ENCODE results near the gene KCNJ10. TPM values are rescaled to one million over a fixed set of nuclear protein-coding genes. Genes with fewer than 3 reads are reported as not detected.

Gene KCNJ10
- total RNA-seq, 1 experiment from 2014 or later: 0.68 TPM

DNA sequence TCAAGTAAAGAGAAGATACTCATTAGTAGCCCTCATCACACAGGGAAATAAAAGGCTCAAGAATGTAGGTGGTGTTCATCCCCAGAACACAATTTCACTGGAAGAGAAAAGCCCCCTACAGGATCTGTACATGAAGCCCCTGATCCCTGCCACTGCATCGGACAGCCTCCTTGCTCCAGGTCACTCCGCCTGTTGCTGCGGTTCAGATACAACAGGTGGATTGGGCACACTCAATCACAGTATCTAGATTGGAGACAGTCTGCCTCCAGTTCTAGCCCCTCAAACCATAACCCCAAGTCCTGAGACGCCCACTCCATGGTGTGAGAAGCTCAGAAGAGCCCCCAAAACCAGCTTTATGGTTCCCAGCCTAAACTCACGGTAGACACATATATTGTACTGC is 117.0 kb downstream of the KCNJ10 start:
- H3K27me3 Mint-ChIP-seq (ENCODE audit: insufficient read depth, unreplicated experiment): no peaks in the 10 kb centered on the region
- H3K4me3 ChIP-seq (ENCODE audit: low read depth, low read length): no peak overlapping the region
- no peaks in the 10 kb centered on the region for H3K36me3 Mint-ChIP-seq (ENCODE audit: insufficient read depth, unreplicated experiment)
- CTCF ChIA-PET: interaction anchor here (1.0 kb wide), 1 partner anchor 55 kb away, joined by 4 read pairs; no protein-coding TSS in a partner anchor
- H3K27ac Mint-ChIP-seq (ENCODE audit: unreplicated experiment): no peak overlapping the region
- no peak for DNase-seq
- no peaks in the 10 kb centered on the region for H3K27me3 ChIP-seq (replicated peaks; ENCODE audit: control insufficient read depth, insufficient read depth, low read length)
- H3K36me3 ChIP-seq (ENCODE audit: control insufficient read depth, insufficient read depth, low read length): no peaks in the 10 kb centered on the region
- no peaks in the 10 kb centered on the region for H3K9me3 ChIP-seq
- intact Hi-C loops (cut with micrococcal nuclease; ENCODE audit: unreplicated experiment): no loop called here
- no peaks in the 10 kb centered on the region for H3K9me3 Mint-ChIP-seq (ENCODE audit: unreplicated experiment)
- BruUV-seq (replicated peaks): no TSS peak
- H3K4me1 ChIP-seq: peaks cover 50% of the 10 kb centered on the region
- TF ChIP-seq CTCF (IDR thresholded peaks at IDR 0.05; ENCODE audit: insufficient read depth in 1 of 2, low read depth in 1 of 2, low read length in 1 of 2, severe bottlenecking in 1 of 2, unreplicated experiment in 1 of 2): no peak
- POLR2A ChIA-PET: no interaction called here
- H3K4me1 Mint-ChIP-seq (ENCODE audit: low read depth, unreplicated experiment): peaks cover 64% of the 10 kb centered on the region
- no peak overlapping the region for H3K4me3 Mint-ChIP-seq (ENCODE audit: unreplicated experiment)

- no peaks in the 10 kb centered on the region for H3K27me3 Mint-ChIP-seq (ENCODE audit: insufficient read depth, unreplicated experiment)
- POLR2A ChIA-PET: no interaction called here
Measured at GRCh38 chr1:159951551-159951950, 118.4 kb downstream of the KCNJ10 start.

DNA sequence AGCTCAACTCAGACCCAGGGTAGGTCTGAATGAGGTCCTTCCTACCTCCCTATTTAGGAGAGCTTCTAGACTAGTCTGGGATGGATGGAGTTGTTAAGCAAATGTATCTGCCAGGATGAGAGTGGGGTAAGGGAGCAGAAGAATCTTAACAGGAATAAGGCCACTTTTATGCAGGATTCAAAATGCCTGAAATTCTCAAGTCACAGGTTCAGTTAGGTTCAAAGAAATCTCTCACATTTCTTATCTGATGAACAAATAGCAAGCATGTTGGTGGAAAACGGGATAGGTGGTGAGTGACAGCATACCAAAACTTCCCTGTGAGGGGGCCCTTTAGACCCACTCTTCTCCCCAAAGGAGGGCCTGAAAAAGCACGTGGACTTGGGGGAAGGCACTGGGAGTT is 118.9 kb downstream of the KCNJ10 start:
- BruUV-seq (replicated peaks): no TSS peak
- no peaks in the 10 kb centered on the region for H3K9me3 Mint-ChIP-seq (ENCODE audit: unreplicated experiment)
- peak overlapping the region; percentile 30 for H3K27ac Mint-ChIP-seq (ENCODE audit: unreplicated experiment)
- H3K4me3 Mint-ChIP-seq (ENCODE audit: unreplicated experiment): no peak overlapping the region
- no peaks in the 10 kb centered on the region for H3K27me3 Mint-ChIP-seq (ENCODE audit: insufficient read depth, unreplicated experiment)
- intact Hi-C loops (cut with micrococcal nuclease; ENCODE audit: unreplicated experiment): no loop called here
- H3K36me3 Mint-ChIP-seq (ENCODE audit: insufficient read depth, unreplicated experiment): no peaks in the 10 kb centered on the region
- H3K4me1 Mint-ChIP-seq (ENCODE audit: low read depth, unreplicated experiment): peaks cover 54% of the 10 kb centered on the region
- H3K27me3 ChIP-seq (replicated peaks; ENCODE audit: control insufficient read depth, insufficient read depth, low read length): no peaks in the 10 kb centered on the region
- no peaks in the 10 kb centered on the region for H3K36me3 ChIP-seq (ENCODE audit: control insufficient read depth, insufficient read depth, low read length)
- no peaks in the 10 kb centered on the region for H3K9me3 ChIP-seq
- DNase-seq: no peak
- no peak for TF ChIP-seq CTCF (IDR thresholded peaks at IDR 0.05; ENCODE audit: insufficient read depth in 1 of 2, low read depth in 1 of 2, low read length in 1 of 2, severe bottlenecking in 1 of 2, unreplicated experiment in 1 of 2)
- H3K4me3 ChIP-seq (ENCODE audit: low read depth, low read length): no peak overlapping the region
- ChIA-PET CTCF (no interaction called here), POLR2A (no interaction called here)
- H3K4me1 ChIP-seq: peaks cover 52% of the 10 kb centered on the region

More at GRCh38 chr1:159951551-159951950, 118.4 kb downstream of the KCNJ10 start:
- DNase-seq: no peak
- H3K4me3 Mint-ChIP-seq (ENCODE audit: unreplicated experiment): no peak overlapping the region
- H3K9me3 Mint-ChIP-seq (ENCODE audit: unreplicated experiment): no peaks in the 10 kb centered on the region
- intact Hi-C loops (cut with micrococcal nuclease; ENCODE audit: unreplicated experiment): no loop called here
- no peaks in the 10 kb centered on the region for H3K27me3 ChIP-seq (replicated peaks; ENCODE audit: control insufficient read depth, insufficient read depth, low read length)
- H3K36me3 ChIP-seq (ENCODE audit: control insufficient read depth, insufficient read depth, low read length): no peaks in the 10 kb centered on the region
- BruUV-seq (replicated peaks): no TSS peak
- TF ChIP-seq CTCF (IDR thresholded peaks at IDR 0.05; ENCODE audit: insufficient read depth in 1 of 2, low read depth in 1 of 2, low read length in 1 of 2, severe bottlenecking in 1 of 2, unreplicated experiment in 1 of 2): no peak
- peaks cover 58% of the 10 kb centered on the region for H3K4me1 Mint-ChIP-seq (ENCODE audit: low read depth, unreplicated experiment)
- peaks cover 47% of the 10 kb centered on the region for H3K4me1 ChIP-seq
- no peaks in the 10 kb centered on the region for H3K36me3 Mint-ChIP-seq (ENCODE audit: insufficient read depth, unreplicated experiment)
- peak overlapping the region; percentile 30 for H3K27ac Mint-ChIP-seq (ENCODE audit: unreplicated experiment)
- H3K9me3 ChIP-seq: no peaks in the 10 kb centered on the region
- CTCF ChIA-PET: no interaction called here
- no peak overlapping the region for H3K4me3 ChIP-seq (ENCODE audit: low read depth, low read length)
